Heart left ventricle (tissue), 13 donors: ENCODE data around the gene GIMAP7.

Experiments
- POLR2A ChIP-seq, 2 donors: fragments of 450-650 bp; IDR thresholded peaks; one replicate each; pipeline ENCODE4 v1.6.1; 2017; ENCODE audit warnings: antibody characterized with exemption in 2 of 2, mild to moderate bottlenecking in 2 of 2, moderate library complexity in 2 of 2
- TF ChIP-seq, protein P1 (sequence below), 12 donors: fragments of 200-600 bp; sonication (generic) in 4 of 12; IDR thresholded peaks; one replicate each; pipeline versions ENCODE4 v1.5.0 to v1.8.0; 2018 to 2022; ENCODE audit warnings: antibody characterized with exemption in 12 of 12, mild to moderate bottlenecking in 5 of 12
- donor health status: ischemic (EF 13 %, LVEDD 7.1; RV severe dilation, severe dysfunction).
- donor health status: DM: no; HTN: yes; CAD: no.
- donor health status: DM: no; HTN: no; CAD: no.
- donor health status: ischemic (EF 25% LVEDD 6.9; RV normal size, moderate dysfunction).
- donor health status: ischemic (EF 25% LVEDD 5.7; RV mildly dilated, moderate dysfunction).
- donor health status: ischemic (EF 35%, LVEDD 5.7; RV mildly dilated, moderate dysfunction).
- donor health status: nonischemic (EF 11% LVEDD 7.7; RV severe dilation, severe dysfunction).
- donor health status: DM: yes; HTN: yes; CAD: no.
- donor health status: PGD.
- donor health status: ischemic (EF 29% LVEDD 5.4; RV normal size, mild dysfunction).
- donor health status: nonischemic (EF 23%, LVEDD 6.1; RV moderate dilation, normal function).

GRCh38 chr7:150502519-150502918, 12.2 kb upstream of the GIMAP7 start:
- TF ChIP-seq, protein P1, sequence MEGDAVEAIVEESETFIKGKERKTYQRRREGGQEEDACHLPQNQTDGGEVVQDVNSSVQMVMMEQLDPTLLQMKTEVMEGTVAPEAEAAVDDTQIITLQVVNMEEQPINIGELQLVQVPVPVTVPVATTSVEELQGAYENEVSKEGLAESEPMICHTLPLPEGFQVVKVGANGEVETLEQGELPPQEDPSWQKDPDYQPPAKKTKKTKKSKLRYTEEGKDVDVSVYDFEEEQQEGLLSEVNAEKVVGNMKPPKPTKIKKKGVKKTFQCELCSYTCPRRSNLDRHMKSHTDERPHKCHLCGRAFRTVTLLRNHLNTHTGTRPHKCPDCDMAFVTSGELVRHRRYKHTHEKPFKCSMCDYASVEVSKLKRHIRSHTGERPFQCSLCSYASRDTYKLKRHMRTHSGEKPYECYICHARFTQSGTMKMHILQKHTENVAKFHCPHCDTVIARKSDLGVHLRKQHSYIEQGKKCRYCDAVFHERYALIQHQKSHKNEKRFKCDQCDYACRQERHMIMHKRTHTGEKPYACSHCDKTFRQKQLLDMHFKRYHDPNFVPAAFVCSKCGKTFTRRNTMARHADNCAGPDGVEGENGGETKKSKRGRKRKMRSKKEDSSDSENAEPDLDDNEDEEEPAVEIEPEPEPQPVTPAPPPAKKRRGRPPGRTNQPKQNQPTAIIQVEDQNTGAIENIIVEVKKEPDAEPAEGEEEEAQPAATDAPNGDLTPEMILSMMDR (IDR thresholded peaks at IDR 0.05) = no peak
- TF ChIP-seq POLR2A (IDR thresholded peaks at IDR 0.05) = no peak
